ENCODE results near the gene ZNF407.

ZNF407 gene

DNA sequence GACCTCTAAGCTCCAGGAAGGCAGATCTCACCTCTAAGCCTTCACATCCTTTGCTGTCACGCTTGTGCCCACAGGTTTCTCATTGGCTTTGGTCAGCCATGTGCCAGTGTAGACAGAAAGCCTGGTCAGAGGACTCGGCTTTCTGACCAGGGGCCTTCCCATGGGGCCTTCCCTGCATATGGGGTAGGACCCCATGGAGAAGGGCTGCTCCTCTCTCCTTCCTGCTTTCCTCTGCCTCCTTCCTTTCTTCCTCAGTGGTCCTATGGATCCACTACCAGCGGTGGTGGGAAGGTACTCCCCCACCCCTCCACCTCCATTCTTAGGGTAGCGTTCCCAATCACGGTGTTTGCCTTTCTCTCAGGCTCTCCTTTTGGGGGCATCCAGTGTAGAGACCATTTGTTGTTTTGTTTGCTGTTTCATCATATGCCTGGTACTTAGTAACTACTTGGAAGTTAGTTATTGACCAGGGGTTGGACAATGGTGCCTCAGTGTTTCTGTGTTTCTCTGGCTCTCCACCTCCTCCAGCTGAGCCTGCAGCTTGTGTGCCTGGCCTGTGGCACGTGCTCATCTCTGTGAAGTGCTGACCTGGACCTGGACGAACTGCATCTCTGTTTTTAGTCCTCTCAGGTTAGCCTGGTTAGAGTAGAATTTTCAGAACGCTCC lies 71.6 kb downstream of the ZNF407 start:
- DNase-seq (ENCODE audit: low read depth) = no peak

DNA sequence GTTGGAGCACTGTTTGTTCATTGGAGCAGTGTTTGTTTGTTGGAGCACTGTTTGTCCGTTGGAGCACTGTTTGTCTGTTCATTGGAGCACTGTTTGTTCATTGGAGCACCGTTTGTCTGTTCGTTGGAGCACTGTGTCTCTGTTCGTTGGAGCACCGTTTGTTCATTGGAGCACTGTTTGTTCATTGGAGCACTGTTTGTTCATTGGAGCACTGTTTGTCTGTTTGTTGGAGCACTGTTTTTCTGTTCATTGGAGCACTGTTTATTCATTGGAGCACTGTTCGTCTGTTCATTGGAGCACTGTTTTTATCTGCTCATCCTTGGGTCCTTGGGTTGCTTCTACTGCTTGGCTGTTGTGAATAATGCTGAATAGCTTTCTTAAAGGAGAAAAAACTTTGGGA lies 74.7 kb downstream of the ZNF407 start:
- no peak for DNase-seq (ENCODE audit: low read depth)

DNA sequence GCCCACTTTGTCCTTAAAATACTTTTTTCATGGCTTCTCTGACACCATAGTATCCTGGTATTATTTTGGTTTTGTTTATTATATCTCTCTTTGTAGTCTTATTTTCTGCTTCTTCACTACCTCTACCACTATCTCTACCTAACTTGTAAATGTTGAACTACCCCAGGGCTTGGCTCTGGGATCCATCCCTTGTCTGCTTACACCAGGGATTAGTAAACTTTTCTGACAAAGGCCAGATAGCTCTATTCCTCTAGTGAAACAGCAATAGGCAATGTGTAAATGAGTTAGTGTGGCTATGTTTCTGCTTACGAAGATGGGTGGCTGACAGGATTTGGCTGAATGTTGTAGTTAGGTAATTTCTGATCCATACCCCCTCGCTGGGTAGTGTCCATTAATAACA lies 76.8 kb downstream of the ZNF407 start:
- no peak for DNase-seq (ENCODE audit: low read depth)

DNA sequence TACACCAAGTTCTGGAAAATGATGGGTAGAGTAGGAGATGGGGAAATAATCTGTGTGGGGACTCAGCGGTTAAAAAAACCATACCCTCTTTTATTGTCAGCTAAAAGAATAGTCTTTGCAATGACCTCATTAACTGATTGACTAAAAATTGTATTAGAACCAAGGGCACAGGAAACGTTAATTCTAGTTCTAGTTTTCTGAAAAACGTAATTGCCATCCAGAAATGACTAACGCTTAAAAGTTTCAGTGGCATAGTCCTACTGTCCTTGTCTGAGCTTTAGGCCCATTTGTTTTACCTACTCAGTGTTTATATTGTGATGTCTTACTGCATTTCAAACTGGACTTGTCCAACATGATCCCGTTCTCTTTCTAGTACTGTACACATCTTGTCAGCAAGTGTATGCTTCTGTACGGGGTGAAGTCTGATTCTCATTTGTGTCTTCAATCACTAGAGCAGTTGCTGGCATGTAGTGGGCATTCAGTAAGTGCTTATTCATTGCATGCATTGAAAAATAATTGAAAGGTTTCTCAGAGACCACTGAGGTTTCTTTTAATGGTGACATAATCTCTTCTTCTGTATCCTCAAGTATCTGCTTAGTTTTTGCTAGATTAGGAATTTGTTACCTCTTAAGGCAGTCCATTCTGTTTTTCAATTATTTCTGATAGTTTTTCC lies 81.5 kb downstream of the ZNF407 start:
- no peak for DNase-seq (ENCODE audit: low read depth)

DNA sequence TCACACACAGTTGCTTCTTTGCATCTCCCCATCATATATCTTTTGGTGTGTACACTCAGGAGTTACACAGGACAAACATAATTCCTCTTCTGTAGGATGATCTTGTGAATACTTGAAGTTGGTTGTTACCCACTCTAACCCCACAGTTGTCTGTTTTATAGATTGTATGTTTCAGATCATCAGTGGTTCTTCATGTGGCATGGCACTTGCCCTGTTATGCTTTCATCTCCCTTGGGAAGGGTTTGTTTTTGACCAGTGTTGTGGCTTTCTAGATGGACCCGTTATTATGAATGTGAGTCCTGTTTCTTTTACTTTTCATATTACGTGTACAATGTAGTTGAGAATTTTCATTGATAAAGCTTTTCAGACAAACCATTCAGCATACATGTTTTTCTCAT lies 82.0 kb downstream of the ZNF407 start:
- DNase-seq (ENCODE audit: low read depth) = no peak

DNA sequence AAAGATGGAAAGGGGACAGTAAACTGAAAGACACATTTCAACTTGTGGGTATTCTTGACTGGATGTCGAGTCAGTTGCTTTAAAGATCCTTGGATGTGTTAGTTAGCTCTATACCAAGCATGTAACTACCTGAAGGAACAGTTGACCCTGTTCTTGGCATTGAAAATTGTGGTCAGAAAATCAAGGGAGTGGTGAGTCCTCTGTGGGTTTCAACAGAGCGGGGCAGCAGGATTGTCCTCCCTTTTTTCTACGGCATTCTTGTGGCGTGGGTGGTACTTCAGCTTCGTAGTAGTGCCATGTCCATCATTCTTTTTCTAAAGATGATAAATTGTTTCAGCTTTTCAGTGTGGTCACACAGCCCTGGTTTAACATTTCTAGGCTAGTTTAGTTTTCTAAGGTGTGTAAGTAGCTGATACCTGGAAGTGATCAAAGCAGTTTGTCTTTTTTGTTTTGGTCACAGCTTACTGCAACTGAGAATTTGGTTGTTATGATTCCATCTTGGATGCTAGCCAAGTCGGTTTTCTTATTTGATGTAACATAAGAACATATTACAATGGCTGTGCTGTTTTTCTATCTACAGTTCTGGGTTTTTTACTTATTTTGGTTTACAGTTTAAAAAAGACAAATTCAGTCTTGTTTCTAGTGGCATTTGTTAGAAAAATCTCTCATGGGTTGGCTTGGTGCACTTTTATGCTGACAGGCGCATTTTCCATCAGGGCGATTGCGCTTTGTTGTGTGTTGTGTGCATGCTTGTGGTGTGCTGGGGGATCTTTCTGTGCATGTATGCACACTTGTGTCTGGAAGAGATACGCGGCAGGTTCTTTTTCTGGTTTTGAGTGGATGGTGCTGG lies 84.7 kb downstream of the ZNF407 start:
- no peak for DNase-seq (ENCODE audit: low read depth)

DNA sequence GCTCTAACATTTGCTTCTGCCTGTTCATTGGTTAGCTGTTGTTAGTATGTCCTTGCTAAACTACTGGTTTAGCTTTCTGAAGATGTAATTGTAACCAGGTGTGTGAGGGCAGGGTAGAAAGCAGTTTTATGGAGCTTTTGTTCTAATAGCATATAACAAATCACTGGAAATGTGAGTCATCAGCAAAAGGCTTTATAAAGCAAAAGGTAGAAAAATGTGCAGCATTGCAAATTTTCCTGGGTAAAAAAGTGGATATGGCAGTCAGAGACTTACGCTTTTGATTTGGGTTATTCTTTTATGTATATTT lies 85.3 kb downstream of the ZNF407 start:
- no peak for DNase-seq (ENCODE audit: low read depth)

DNA sequence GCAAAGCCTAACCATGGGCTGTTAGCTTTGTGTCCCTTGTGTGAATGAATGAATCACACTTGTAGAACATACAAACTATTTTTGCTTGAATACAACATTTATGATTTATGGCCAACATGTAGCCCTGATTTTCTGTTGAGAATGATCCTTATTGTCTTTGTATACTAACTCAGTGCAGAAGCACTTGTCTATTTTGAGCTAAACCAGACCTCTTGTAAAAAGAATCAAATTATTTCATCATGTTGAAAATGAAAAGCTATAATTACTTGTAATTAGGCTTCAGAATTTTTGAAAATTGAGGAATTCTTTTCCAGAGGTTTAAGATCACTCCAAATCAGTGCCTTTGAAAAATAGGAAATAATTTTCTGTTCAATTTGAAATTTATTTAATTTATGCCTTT lies 85.9 kb downstream of the ZNF407 start:
- DNase-seq (ENCODE audit: low read depth) = no peak

DNA sequence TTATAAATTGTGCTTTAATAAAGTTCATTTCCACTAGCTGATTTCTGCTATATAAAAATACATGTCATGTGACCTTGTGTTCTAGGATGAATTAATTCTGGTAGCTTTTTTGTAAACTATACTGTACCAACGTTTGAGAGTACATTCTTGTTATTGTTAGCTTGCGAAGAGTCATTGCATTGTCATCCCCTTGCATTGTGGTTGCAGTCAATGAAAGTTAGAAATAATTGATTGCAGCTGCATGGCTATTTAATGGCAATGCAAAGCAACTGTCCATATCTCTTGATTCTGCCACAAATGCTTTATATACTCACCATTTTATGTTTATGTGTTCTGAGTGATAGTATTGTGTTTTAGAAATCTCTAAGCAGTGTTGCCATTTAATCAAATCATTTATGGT lies 91.6 kb downstream of the ZNF407 start:
- peak; percentile 45 for DNase-seq (ENCODE audit: low read depth)

DNA sequence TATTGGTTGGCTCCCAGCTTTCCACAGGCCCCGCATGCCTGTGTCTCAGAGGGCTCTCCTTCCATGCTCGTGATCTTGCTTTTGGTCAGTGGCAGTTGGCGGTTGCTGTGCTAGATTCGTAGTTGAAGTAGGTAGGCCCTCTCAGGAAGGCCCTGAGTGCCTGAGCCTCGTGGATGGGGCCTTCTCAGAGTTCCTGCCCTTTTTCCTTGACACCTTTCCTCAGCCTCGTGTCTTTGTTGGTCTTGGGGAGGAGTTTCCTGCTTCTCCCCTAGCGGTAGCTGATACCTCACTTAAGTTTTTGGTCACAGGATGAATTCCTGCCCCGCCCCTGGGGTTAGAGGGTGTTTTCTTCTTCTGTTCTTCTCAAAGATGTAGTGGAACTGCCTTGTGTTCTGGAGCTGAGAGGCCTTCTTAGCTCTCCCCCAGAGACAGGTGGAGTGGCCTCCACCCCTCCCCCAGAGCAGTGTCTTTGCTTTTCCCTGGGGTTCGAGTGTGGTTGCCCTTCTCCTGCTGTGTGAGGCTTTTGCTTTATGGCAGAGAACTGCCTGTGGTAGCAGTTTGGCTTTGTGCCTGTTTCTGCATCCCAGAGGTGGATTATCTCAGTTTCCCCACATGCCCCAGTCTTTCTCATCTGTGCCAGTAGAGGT lies 94.8 kb downstream of the ZNF407 start:
- no peak for DNase-seq (ENCODE audit: low read depth)

DNA sequence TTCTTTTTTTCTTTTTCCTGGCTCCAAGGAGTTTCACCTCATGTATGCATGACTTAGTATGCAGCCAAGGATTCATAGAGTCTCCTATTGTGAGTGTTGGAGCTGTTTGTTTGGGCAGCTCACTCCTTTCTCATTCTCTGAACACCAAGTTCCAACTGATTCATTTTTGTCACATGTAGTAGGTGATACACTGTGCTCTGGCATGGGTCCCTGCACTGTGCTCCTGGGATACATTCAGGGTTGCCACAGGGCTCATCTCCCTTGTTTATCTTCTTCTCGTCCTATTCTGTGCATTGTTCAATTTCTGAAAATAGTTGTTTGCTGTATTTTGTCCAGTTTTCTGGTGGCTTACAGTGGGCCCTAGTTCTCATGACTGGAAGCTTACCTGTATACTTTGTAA lies 96.8 kb downstream of the ZNF407 start:
- DNase-seq (ENCODE audit: low read depth) = no peak

DNA sequence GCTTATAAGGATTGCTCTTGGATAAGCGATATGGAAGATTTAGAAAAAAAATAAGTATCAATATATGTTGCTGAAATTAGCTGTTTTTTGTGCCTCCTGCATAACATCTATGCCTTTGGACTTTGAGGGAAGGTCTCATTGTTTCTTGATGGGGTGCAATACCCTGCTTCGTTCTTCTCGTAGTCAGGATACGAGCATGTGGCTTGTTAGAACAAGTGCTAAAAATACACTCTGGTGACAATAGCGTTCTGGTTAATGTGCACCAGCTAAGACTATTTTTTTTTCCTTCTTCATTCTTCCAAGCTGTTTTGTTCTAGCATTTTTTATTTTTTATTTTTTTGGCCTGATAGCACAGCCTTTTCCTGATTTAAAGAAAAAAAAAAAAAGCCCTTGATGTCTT lies 97.5 kb downstream of the ZNF407 start:
- no peak for DNase-seq (ENCODE audit: low read depth)

DNA sequence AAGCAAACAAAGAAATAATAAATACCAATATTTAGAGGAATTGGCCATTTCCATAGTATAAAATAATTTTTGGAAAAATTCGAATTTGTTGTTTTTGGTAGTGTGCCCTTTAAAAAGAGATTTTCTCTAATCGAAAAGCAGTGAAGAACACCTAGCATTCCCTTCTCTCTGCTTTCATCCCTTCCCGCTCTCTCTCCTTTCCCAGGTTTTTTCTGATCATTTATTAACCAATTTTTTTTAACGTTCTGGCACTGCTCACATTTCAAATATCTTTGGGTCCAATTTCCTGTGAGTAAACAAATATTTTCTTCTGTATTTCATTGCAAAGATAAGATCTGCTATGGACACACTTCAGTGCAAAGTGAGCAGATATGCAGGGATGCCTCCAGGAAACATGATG lies 101.2 kb downstream of the ZNF407 start:
- no peak for DNase-seq (ENCODE audit: low read depth)

DNA sequence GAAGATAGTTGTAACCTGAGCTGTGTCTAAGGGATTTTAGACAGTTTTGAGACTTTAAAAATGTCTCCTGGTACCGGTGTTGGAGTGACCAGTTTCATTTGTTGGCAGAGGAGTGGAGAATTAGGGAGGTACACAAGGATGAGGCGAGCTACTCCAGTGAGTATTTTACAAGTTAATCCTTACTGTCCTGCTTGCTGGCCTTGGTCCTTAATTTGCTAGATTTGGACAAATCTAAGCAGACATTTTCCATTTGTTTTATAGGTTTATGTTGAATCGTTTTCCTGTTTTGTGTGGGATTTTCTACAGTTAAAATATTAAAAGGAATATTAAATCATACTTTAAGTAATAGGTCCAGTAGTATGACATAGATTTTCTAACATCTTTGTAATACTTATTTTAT lies 101.8 kb downstream of the ZNF407 start:
- DNase-seq (ENCODE audit: low read depth) = no peak

DNA sequence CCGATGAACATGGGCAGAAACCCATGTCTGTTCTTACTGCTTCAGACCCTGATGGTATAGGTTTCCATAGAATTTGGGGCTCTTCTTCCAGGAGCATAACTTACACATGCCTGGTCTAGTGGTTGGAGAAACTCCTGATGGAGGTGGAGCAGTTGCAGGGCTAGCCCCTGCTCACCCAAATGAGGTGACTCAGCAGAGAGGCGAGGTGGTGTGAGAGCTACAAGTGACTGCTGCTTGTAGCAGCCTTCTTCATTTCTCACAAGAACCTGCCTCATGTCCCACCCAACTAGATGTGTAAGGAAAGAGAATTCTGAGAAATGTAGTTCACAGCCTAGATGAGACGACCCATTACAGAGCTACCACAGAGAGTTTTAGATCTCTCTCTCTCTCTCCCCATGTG lies 105.3 kb downstream of the ZNF407 start:
- DNase-seq (ENCODE audit: low read depth) = no peak

DNA sequence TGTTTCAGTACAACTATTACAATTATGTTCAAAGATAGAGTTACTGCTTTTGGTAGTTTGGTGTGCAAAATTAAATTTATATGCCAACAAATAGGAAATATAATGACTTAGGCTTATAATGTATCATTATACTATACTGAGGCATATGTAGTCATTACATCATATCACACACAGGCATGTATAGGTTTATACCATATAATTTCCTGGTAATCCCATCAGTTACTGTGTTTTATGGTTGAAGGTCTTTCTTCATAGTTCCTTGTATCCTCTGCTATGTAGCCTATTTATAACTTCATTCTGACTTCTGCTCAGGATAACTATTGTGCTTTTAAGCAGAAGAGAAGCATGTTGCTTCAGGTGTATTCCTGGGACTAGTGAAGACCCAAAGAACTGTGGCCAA lies 110.5 kb downstream of the ZNF407 start:
- DNase-seq (ENCODE audit: low read depth) = no peak

DNA sequence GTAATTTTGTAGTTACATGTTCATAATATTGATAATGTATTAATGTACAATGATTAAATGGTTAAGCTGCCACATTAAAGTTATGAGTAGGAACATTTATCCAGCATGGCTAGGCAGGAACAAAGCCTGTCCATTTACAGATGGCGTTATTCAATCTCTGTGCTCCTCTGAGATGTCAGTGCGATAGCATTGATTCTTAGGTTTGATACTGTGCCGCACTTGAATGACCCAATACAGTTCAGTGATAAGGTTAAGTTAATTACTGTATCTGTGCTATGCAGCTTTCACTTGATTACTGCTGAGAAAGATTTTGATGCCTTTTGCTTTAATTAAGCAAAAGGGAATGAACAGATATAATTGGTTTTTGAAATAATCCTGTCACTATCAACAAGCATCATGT lies 111.8 kb downstream of the ZNF407 start:
- no peak for DNase-seq (ENCODE audit: low read depth)

DNA sequence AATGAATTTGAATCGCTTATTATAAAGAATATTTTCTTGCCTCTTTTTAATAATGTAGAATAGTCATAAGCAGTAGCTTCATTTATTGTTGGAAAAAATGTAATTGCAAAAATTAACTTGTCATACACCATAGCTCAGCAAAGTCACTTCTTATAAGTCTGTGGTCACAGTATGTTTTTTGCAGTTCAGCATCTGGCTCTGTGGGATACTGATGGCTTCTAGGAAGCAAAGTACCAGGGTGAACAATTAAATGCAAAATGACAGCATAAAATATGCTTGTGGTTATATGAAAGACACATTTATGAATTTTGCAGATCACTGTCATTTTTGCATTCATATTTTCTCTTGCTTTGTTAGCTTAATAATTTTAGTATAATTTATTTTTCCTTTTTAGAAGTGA lies 116.5 kb downstream of the ZNF407 start:
- no peak for DNase-seq (ENCODE audit: low read depth)

DNA sequence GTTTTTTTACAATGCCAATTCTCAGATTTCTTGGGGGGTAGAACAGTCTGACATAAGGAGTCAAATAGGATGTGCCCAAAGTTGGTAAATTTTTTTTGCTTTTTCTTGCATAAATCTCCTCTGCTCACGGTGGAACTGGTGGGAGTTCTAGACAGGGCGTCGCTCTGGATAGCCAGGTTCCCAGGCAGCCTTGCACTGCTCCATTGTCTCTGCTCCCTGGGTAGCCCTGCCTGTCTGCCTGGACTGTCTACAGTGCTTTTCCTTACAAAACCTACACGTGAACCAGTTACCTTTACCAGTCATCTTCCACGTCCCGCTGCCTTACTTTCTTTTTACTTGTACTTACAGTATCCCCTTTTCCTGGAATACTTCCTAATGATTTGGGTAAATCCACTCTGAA lies 117.1 kb downstream of the ZNF407 start:
- DNase-seq (ENCODE audit: low read depth) = no peak

DNA sequence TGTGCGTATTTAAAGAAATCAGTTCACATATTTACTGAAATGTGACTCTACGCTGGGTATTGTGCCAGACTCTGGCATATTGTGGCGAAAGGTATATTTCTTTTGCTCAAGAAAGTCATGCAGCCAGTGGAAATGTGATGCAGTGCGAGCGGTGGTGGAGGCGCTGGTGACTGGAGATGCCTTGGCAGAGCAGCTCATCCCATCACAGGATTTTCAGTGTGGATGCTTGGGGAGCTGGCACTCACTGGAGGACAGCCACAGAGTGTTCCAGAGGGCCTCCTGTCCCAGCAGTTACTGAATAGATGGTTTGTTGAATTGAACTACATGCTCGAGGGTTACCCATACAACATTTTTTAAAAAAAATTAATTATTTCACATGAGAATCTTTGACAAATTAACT lies 117.6 kb downstream of the ZNF407 start:
- no peak for DNase-seq (ENCODE audit: low read depth)

DNA sequence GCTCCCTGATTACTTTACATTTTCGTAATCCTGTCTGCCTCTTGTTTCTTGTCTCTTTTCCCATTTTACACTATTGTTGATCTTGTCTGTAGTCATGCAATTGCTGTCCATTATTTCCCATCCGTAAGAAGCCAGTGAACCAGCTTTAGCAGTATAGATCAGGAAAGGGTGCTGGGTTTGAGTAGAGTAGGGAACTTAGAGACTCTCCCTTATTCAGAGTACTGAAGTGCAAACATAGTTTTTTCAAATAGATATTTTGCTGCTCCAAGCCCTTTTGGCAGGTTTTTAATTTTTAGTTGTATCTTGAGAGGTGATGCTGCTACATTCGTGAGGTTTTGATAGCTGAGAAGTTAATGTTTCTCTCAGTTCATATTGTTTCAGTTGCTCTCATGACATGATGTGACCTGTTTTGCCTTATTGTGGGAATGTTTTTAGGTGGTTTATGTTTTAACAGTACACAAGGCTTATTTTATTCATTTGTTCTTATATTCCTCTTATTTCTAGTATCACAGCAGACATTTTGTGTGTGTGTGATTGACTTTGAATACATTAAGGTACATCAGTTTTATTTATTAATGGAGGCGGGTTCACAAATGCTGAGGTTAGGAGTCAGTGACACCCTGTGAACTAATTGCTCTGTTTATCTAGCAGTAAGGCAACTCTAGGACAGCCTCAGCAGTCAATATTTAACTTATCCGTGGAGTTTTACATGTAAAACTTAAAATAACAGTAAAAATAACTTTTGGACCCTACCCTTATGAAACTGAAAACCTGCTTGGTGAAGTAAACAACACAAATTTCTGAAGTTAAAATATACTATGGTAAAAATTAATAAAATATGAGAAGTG lies 118.4 kb downstream of the ZNF407 start:
- DNase-seq (ENCODE audit: low read depth) = no peak

DNA sequence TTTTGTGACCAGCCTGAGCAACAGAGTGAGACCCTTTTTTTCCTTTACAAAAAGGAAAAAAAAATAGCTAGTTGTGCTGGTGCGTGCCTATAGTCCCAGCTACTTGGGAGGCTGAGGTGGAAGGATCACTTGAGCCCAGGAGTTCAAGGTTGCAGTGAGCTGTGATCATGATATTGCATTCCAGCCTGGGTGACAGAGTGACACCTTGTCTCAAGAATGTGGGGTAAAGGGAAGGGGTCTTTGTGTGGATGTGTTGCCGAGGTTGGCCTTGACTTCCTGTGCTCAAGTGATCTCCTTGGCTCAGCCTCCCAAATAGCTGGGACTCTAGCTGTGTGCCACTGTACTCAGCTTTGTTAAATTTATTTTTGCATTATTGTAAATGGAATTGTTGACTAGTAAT lies 120.6 kb downstream of the ZNF407 start:
- DNase-seq (ENCODE audit: low read depth) = no peak

All from HS-5 (cell line).